ENCODE results near the gene THOC7.

DNA sequence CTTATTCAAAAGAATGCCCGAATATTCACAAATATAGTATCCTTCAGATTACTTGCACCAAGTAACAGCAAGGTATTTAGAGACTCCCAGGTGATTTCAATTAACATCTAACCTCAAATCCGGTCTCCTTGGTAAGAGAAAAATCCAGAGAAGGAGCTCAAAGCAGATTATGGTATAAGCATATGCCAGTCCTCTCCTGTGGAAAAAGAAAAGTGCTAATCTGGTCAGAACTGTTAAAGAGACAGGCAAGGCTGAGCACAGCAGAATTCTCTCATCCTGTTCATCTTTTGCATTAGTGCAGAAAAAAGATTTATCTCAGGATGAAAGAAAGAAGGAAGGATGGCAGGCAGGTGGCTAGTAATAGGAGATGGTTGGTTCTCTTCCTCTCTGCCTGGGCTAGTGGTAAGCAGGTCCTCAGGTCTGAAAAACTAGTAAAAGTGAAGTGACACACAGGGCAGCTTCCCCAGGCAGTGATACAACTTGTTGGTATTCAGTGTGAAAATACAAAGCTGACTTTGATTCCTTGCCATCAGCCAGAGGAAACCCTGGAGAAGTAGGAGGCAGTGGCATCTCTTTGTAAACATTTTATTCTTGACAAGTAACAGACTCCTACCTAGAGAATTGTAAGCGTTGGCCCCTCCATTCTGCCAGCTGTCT is 14.3 kb upstream of the THOC7 start:
- TF ChIP-seq YY1 (IDR thresholded peaks at IDR 0.05; ENCODE audit: insufficient read depth, insufficient read length), result no peak
- TF ChIP-seq ZNF274 (IDR thresholded peaks at IDR 0.05; ENCODE audit: low read depth, low read length), result no peak

Data from NT2/D1 (cell line).